Kidney capillary endothelial cell (primary cell): Measurements from ENCODE around the gene RXRG.

Source experiments
- DNase-seq: peaks from one replicate; pipeline ENCODE4 v3.0.0-alpha.2; 2018; ENCODE audit warnings: low spot score

The RXRG gene

DNA sequence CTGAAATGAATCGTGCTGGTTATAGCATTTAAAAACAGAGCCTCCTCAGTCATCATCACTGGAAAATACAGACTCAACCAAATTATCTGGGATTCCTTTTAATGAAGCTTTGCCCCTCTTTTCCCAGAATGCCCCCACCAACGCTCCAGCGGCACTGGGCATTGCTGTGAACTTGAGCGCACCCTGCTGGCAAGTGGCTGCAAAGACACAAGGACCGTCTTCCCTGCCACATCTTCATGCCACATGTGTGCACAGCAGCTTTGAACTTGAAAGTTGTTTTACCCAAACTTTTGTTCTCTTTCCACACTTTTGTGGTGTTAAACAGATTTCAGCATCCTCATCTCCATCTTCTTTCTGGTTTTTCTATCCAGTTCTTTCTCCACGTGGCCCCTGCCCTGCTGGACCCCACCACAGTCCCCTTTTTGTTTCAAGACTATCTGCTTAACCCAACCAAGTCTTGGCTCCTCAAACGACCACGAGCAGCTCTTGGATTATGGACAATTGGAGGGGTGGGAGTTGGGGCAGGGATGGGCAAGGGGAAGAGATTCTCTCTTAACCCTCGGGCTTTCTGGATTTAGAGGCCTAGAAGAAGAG is 75.6 kb downstream of the RXRG start:
- DNase-seq: peak; percentile 35

DNA sequence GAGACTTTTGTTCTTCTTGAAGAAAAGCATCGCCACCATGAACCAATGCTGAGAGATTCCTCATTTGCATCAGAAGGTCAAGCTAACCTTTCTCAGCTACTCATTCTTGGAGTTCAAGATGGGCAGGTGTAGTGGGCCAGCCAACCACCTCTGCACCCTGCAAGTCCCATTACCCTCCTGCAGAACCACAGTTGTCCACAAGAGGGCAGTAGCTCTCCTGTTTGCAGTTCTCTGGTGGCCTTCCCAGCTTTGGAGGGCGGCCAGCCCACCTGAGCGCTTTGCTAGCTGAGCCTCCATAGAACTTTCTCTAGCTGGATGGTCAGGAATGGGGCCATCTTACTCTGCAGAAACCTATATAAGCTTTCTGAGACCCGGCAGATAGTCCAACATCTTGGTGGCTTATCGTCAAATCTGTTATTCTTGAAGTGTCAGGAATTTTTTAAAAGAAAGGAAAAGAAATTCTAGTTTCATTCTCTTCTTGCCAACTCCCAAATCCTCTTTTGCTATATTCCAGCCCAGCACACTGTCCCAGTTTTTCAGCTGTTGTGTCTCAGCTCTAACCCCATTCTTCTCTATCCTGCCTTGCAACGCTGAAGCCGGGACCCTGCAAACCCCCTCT is 77.4 kb downstream of the RXRG start:
- DNase-seq: peak; percentile 51

DNA sequence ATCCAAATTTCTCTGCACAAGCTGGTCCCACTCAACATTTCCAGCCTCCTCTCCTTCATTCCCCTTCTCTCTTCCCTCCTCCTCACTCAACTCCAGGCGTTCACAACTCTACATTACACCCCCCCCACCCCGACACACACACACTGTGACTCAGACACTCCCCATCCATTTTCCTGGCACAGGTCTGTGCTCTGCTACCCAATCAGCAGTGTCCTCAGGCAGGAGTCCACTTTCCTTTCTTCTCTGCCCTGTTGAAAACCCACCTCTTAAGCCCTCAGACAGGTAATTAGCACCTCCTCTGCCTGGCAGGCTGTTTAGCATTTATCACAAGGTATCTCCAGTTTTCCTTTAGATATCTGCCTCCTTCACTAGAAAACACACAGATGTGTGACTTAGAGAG is 79.6 kb downstream of the RXRG start:
- DNase-seq: no peak

DNA sequence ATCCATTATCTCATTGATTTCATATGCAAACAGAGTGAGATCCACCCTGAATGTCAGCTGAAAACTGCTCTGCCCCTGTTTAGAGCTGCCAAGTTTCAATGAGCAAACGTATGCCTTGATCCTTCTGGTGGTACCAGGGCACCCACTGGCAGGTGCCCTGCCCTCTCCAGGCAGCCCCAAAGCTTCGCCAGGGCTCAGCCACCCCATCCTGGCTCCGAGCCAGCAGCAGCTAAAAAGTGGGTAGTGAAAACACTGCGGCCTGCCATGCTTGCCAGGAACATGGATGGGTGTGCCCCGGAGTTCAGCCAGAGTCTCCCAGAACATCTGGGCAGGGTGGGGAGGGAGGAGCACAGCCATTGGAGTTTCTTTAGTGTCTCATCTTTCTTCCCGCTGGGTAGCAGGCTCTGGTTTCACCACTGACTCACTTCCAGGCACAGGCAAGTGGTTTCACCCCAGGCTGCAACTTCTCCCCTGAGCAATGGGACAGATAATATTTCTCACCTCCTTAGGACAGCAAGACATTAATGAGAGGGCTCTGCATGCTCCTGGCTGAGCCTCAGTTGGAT is 80.3 kb downstream of the RXRG start:
- DNase-seq: no peak

DNA sequence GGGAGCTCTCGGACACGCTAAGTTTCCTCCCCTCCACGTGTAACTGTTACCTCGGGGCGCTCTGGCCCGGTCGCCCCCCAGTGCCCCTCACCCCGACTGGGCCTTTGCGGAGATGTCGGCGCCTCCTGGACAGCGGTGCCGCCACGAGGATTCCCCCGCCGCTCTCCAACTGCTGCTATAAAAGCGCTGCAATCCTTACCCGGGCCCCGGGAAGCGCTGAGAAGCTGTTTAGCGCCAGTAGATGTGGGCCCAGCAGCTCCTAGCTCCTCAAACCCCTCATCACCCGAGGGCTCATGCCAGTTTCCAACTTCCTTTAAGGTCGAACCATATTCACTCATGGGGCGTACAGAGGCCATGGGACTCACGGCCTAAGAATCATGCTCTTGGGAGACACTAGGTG is 88.0 kb downstream of the RXRG start:
- DNase-seq: no peak

DNA sequence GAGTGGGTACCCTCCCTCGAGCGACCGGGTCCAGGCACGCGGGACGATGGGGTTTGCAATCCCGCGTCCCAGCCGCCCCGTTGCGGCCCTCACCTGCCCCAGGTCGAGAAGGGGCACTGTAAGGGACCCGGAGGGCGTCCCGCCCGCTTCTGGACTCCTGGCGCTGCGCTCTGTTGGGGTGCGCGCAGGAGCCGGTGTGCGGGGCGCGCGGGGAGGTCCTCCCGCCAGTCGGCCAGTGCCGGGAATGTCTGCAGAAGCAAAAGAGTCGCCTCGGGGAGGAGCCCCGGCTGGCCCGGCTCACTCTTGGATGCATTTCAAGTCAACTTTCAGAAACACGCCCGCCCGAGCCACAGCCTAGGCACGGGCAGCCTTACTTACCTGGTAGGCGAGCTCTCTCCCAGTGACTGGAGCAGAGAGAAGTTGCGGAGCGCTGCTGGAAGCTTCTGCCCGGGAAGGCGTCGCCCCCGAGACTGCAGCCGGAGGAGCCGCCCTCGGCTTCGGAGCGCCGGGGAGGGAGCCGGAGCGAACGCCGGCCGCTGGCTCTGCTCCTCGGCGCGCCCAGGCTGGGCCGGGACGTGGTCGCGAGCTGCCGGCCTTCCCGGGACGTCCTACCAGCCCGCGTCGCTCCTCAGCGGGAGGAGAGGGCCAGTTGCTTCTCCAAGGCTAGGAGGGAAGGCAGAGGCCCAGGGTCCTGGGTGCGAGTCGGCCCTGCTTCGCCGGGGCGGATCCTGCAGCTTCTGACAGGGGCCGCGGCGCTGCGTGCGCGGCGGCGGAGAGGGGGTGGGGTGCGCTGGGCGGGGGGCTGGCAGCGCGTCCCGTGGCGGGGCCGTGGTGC is 88.7 kb downstream of the RXRG start, which contains the start of gene LMX1A:
LMX1A (minus strand) TSS at position 739 of the 835 bp plus-strand sequence. CDS start 1,156 bp downstream, outside the sequence.
- no peak for DNase-seq

DNA sequence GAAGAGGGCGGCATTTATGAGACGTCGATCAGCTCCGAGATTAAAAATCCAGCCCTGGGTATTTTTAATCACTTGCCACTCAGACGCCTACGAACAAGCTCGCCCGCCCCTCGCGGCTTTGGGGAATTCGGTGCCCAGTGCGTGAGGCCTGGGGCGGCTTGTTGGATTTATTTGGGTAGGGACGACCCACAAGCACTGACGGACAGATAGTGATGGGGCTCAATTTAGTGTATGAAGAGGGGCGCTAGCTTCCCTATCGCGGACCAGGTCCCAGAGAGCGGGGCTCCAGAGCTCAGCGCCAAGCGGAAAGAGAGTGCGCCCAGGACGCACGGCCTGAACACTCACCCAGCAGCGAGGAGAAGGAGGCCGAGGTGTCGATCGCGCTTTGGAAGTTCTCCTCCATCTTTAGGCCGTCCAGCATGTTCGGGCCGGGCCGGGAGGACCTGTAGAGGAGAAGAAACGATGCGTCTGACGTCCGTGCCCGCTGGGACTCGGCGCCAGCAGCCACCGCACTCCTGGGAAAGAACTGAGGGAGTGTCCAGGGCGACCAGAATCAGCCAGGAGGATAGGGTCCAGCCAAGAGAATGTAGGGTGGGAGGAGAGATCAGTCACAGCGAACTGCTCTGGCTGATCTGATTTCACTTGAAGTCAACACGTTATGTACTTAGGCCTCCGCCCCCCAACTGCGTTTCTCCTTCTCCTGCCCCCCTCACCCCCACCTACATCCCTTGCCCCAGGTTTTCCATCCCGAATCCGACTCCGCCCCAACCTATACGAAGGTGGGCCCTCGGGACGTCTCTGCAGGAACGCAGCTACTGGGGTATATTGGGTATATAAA is 89.6 kb downstream of the RXRG start:
- no peak for DNase-seq

DNA sequence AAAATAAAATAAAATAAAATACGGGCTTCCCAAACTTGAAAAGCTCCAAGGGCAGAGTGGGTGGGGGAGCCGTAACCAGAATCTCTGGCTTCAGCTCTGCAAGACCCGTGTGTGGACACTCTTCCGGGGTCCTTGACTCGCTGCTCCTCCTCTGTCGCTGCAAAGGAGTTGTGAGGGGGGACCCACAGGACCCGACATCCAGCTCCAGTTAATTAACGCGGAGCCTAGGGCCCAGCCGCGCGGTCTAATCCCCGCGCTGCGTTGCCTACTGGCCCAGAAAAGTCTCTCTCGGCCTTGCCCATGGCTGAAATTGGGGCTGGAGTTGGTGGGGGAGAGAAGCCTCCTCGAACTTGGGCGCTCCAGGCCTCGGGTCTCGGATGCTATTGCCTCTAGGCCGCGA is 90.2 kb downstream of the RXRG start:
- DNase-seq: no peak

DNA sequence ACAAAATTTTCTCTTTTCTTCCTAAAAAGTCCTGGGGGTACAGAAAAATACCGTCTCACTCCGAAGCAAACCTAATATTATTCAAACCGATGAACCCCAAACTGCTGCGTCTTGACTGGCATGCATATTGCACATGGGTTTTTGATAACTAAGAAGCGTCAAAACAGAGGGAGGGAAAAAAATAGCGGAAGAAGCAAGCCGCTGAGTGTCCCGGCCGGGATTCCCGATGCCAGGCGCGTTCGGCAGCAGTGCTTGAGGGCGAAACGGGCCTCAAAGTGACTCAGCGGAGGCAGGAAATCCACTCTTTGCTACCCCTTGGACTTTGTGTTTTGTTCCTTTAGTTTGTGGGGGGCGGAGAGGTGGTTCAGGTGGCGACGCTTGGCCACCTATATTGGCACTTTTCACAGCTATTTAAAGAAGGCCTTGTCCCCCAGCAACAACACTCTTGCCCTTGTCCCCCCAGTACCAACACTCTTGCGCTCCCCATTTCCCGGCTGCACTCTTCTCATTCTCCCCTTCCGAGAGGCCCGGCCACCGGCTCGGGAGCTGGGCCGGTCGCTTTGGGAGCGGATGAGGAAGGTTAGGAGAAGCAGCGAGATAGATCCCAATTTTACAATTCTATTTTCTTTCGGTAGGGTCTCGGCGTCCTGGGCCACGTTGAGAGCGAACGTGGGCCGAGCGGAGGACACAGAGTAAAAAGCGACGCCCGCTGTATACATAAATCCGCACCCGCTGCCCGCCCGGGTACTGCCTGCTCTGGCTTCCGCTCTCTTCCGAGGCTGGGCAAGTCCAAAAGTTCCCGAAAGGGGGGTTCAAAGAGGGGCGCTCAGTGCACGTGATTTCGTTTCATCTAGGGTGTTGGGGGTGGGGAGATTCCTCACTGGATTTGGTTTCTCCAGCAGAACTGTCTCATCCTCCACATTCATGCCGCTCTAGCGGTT is 90.9 kb downstream of the RXRG start:
- no peak for DNase-seq

DNA sequence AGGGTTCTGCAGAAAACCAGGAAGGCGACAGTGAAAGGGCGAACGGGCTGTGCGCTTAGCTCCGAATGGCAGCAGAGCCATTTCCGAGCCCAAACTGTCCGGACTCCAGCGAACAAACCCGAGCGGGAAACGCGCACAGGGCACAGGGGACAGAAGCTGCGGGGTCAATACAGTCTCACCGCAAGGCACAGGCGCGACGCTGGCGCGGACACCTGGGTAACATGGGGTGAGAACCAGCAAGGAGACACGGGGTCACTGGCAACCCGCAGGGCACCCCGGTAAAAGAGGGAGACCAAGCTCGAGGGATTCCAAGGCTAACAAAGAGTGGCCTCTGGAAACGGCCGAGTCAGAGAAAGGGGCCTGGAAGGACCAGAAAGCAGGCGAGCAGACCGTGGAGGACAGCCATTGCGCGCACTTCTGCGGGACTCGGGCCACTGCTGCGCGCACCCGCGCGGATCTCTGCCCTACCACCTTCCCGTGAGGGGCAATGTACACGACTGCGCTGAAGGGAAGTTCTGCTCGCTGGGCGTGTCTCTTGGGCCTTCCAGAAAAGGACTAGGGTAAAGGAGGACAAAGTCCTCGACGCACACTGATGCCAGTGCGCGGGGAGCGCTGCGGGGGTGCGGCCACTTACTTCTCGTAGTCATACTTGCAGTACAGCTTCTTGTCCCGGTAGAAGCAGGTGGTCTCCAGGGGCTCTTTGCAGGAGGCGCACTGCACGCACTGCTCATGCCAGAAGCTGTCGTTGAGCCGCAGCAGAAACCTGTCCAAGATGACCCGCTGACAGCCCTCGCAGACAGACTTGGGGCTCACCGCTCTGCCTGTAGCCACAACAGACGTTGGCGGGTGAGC is 92.3 kb downstream of the RXRG start:
- DNase-seq: no peak

DNA sequence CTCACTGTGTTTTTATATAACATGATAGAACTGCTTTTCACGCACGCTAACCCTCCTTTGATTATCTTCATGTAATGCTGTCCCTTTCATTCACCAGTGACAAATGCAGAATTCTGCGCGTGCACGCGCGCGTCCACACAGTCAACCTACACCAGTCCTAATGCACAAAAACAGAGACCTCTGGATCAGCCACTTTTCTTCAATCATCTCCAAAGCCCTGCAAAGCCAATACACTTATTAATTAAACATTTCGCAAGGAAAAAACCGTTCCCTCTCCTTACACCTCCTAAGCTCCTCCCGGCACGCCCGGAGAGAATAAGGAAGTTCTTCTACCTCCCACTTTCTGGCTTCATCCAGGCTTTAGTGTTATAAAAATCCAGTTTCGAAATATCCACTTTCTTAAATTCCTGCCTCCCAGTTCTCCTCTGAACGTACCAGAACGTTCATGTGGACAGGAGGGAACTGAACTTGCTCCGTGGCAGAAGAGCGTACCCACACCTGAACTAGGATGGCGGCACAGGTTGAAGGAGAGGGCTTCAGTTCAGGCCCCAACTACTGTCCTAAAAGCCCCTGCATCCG is 93.0 kb downstream of the RXRG start:
- DNase-seq: no peak
